T-helper 1 cell (primary cell): ENCODE data around the gene AZU1.
"Not testable (repeated sequence)": the region's sequence is repeated elsewhere in the genome, so short reads cannot be mapped to it uniquely, and the experiment has no call there.

ENCODE experiments used
- DNase-seq, 5 donors: peaks; one replicate each; pipeline ENCODE4 v3.0.0-alpha.2; 2012 to 2020

Gene AZU1

DNA sequence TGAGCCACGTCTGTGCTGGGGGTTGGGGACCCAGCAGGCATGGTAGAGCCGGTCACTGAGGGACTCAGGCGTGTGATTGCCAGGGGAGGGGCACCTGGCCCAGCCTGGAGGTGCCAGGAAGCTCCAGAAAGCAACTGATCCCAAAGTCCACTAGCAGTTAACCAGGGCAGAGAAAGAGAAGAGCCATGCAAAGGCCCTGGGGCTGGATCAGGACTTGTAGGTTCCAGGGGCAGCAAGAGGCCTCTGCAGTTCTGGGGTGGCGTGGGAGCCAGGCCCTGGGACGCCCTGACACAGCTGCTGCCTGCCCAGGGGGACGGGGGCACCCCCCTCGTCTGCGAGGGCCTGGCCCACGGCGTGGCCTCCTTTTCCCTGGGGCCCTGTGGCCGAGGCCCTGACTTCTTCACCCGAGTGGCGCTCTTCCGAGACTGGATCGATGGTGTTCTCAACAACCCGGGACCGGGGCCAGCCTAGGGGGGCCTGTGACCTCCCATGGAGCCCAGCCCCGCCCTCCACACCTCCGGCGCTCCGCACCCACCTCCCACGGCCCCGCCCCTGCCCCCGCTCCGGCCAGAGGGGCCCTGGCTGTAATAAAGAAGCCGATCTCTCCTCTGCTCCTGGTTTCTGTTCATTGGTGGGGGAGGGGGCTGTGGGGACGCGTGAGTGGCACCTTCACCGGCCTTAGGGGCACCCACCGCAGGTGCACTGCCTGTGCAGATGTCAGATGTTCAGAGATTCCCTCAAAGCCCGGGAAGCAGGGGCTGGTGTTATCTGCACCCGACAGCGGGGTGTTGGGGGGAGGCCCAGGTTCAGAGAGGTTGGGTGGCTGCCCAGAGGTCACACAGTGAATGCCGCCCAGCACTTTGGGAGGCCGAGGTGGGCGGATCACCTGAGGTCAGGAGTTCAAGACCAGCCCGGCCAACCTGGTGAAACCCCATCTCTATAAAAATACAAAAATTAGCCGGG, 4.1 kb downstream of the AZU1 start:
- DNase-seq: no peak

DNA sequence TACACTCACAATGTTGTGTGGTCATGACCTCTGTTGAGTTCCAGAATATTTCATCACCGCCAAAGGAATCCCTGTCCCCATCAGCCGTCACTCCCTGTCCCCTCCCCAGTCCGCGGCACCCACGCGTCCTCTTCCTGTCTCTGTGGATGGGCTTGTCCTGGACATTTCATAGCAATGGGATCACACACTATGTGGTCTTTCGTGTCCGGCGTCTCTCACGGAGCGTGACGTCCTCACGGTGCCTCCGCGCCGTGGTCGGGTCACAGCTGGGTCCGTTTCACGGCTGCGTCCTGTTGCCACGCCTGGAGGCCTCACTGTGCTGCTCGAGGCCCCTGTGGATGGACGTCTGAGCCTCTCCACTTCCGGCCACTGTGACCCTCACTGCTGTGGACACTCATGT, 6.6 kb downstream of the AZU1 start:
- DNase-seq: no peak

DNA sequence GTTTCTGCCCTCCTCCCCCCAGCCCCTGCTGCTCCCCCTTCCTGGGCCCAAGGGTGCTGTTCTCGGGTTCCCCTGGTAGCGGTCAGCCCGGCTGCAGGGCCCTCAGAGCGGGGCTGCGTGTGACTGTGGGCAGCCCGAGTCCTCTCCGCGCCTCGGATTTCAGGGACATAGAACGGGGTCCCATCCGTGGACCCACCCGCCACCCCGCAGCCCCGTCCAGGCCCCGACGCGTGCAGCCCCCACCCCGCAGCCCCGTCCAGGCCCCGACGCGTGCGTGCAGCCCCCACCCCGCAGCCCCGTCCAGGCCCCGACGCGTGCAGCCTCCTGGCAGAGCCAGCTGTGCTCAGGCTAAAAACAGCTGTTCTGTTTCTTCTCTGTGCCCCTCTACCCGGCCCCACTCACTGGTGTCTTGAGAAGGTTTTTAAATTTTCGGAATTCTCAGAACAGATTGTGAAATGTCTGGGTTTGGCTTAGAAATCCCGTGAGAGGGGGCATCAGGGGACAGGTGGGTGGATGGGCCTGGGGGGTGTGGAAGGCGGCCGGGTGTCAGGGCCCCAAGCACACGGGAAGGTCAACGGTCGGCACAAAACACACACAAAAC, 7.7 kb downstream of the AZU1 start:
- DNase-seq: no peak

DNA sequence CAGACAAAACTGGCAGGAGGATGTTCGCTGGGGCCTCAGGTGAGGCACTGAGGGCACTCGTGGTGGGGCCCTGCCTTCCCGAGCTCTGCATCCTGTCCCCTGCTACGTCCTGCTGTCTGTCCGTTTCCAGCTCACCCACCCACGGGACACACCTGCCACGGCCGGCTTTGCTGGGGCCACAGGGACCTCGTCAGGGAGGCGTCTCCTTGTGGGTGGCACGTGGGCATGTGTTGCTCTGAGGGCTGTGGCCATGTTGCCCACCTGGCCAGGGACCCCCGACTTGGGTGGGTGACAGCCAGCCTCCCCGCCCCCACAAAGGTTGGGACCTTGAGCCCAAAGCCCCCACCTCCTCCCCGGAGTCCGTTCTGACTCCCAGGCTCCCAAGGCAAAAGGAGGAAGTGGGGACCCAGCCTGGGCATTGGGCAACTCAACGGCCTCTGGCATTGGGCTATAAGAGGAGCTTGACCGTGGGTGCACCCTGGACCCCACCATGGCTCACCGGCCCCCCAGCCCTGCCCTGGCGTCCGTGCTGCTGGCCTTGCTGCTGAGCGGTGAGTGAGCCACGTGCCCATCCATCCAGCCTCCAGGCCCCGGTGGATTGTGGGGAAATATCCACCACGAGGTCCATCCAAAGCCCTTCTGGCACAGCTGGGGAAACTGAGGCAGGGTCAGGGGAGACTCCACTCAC, 13.0 kb downstream of the AZU1 start, which contains the start of gene PRTN3:
PRTN3 (plus strand) TSS at position 481 of the 688 bp plus-strand sequence; CDS start at position 491, 10 bp downstream.
- no peak for DNase-seq

DNA sequence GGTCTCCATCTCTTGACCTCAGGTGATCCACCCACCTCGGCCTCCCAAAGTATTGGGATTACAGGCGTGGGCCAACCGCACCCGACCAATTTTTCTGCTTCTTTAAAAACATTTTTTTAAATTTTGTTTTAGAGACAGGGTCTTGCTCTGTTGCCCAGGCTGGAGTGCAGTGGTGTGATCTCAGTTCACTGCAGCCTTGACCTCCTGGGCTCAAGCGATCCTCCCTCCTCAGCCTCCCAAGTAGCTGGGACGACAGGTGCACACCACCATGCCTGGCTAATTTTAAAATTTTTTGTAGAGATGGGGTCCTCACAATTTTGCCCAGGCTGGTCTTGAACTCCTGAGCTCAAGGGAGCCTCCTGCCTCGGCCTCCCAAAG, 15.2 kb downstream of the AZU1 start:
- not testable (repeated sequence) for DNase-seq

DNA sequence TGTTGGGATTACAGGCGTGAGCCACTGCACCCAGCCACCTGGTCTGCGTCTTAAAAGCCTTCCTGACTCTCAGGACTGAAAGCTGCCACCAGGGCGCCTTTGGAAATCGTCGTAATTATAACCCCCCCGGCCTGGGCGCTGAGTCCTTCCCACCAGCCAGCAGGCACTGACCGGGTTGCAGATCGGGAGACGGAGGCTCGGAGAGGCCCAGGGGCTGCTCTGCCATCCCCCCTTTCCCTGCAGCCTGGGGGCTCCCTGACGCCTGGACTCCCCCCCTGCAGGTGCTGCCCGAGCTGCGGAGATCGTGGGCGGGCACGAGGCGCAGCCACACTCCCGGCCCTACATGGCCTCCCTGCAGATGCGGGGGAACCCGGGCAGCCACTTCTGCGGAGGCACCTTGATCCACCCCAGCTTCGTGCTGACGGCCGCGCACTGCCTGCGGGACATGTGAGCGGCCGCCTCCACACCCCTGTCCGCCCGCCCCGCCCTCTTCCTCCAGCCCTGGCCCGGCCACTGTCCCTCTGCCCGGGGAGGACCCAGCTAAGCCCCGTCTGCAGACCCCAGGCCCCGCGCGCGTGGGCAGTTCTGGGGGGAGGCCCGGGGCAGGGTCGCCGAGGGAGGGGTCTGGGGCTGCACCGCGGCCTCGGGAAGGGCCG, 15.7 kb downstream of the AZU1 start:
- no peak for DNase-seq

DNA sequence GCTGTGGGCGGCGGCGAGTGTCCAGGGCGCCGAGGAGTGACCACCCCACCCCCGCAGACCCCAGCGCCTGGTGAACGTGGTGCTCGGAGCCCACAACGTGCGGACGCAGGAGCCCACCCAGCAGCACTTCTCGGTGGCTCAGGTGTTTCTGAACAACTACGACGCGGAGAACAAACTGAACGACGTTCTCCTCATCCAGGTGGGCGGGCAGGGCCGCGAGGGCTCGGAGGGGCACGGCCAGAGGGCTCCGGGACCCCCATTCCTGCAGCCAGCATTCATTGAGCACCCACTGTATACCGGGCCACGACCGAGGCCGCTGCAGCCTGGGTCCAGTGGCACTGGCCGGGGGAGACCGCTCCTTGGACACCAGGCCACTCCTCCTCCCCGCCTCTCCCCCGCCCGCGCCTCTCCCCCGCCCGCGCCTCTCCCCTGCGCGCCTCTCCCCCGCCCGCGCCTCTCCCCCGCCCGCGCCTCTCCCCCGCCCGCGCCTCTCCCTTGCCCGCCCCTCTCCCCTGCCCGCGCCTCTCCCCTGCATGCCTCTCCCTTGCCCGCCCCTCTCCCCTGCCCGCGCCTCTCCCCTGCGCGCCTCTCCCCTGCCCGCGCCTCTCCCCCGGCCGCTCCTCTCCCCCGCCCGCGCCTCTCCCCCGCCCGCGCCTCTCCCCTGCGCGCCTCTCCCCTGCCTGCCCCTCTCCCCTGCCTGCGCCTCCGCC, 16.4 kb downstream of the AZU1 start:
- DNase-seq: no peak

DNA sequence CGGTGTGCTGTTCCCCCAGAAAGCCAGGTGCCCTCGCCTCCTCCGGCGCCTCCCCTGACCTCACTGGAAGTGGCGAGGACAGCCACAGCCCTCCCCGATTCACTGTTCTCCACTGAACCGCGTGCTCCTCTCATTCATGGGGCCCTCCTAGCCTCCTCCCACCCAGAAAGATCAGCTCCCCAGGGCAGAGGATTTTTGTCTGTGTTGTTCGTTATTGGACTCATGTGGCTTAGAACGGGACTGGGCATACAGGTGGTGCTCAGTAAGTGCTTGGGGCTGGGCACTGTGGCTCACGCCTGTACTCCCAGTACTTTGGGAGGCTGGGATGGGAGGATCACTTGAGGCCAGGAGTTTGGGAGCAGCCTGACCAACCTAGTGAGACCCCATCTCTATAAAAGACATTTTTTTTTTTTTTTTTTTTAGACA, 16.9 kb downstream of the AZU1 start:
- DNase-seq: no peak

DNA sequence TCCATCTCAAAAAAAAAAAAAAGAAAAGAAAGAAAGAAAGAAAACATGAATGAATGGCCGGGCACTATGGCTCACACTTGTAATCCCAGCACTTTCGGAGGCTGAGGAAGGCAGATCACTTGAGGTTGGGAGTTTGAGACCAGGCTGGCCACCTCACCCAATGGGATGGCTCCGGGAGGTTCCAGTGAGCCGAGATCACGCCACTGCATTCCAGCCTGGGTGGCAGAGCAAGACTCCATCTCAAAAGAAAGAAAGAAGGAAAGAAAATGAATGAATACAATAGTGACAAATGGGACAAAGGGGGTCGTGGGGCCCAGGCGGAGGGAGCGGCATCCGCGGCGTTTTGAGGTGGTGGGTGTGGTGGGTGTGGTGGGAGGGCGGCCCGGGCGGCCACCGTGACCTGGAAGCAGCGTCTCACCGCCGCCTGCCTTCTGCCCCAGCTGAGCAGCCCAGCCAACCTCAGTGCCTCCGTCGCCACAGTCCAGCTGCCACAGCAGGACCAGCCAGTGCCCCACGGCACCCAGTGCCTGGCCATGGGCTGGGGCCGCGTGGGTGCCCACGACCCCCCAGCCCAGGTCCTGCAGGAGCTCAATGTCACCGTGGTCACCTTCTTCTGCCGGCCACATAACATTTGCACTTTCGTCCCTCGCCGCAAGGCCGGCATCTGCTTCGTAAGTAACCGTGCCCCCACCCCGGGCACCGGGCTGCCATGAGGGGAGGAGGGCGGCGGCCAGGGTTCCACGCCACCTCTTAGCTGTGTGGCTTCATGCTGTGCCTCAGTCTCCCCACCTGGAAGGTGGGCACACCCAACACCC, 18.3 kb downstream of the AZU1 start:
- DNase-seq: no peak

DNA sequence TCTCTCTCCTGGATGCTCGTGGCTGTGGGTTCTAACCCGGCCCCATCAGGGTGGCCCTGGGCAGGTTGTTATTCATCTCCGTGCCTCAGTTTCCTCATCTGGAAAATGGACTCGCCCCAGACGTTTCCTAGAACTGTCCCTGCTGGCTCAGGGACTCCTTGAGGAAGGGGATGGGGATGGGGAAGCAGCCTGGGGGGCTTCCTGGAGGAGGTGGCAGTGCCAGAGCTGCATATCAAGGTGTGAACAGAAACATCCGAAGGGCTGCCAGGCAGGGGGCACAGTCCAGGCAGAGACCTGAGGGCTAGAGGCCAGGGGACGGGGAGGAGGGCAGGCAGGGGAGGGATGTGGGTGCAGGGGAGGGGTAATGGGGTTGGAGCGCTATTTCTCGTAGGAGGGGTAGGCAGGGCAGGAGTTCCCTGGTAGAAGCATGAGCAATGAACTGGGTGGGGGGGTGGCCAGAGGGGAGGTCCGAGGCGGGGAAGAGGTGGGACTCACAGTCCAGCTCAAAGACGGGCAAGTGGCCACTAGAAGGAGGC, 20.8 kb downstream of the AZU1 start:
- no peak for DNase-seq

DNA sequence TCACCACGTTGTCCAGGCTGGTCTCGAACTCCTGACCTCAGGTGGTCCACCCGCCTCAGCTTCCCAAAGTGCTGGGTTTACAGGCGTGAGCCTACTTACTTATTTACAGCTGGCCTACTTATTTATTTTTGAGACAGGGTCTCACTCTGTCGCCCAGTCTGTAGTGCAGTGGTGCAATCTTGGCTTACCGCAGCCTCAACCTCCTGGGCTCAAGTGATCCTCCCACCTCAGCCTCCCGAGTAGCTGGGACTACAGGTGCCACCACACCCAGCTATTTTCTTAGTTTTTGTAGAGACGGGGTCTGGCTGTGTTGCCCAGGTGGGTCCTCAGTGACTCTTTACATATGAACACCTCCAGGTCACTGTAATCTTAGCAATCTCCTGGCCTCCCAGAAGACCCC, 21.6 kb downstream of the AZU1 start:
- not testable (repeated sequence) for DNase-seq

DNA sequence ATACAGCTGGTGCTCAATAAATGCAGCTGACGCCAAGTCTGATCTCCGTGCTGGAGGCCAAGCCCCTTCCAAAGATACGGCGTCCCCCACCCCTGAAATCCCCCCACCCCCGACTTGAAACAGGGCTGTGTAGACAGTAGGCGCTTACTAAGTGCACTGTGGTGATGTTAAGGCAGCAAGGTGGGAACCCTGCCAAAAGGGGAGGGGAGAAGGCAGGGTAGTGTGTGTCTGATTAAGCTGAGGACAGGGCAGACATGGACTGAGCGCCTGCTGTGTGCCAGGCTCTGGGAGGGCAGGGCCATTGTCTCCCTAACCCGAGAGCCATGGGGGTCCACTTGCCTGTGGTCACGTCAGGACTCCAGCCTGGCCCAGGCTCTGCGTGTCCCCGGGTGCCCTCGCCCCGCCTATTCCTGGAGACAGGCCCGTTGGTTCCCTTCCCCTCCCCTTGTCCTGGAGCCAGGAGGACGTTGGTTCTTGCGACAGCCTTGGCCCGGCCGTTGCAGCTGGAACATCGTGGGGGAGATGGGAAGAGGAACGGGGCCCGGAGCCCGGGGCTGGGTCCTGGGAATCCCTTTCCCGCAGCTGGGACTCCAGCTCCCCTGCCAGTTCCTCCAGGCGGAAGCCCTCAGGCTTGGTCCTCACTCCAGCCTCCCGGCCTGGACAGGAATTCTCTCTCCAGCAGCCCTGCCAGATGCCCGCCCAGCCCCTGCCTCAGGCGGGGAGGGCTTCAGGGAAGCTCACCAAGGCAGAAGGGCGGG, 22.8 kb downstream of the AZU1 start:
- no peak for DNase-seq

DNA sequence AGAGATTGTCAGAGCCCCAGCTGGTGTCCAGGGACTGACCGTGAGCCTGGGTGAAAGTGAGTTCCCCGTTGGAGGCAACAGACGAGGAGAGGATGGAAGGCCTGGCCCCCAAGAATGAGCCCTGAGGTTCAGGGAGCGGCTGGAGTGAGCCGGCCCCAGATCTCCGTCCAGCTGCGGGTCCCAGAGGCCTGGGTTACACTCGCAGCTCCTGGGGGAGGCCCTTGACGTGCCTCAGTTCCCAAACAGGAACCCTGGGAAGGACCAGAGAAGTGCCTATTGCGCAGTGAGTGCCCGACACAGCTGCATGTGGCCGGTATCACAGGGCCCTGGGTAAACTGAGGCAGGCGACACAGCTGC, 23.3 kb downstream of the AZU1 start:
- no peak for DNase-seq

DNA sequence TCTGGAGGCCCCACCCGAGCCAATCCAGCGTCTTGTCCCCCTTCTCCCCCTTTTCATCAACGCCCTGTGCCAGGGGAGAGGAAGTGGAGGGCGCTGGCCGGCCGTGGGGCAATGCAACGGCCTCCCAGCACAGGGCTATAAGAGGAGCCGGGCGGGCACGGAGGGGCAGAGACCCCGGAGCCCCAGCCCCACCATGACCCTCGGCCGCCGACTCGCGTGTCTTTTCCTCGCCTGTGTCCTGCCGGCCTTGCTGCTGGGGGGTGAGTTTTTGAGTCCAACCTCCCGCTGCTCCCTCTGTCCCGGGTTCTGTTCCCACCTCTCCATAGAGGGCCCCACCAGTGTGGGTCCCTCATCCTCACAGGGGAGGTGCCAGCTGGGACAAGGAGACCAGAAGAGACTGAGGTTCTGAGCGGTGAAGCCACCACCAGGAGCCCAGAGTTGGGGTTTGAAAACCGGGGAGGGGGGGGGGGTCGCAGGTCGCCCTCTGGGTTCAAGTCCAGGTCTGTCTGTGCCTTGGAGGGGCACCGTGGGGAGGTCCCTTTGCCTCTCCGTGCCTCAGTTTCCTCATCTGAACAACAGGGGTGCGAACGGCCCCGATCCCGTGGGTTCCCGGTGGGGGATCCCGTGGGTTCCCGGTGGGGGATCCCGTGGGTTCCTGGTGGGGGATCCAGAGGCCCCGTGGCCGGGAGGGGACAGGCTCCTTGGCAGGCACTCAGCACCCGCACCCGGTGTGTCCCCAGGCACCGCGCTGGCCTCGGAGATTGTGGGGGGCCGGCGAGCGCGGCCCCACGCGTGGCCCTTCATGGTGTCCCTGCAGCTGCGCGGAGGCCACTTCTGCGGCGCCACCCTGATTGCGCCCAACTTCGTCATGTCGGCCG, 24.7 kb downstream of the AZU1 start, which contains the start of gene ELANE:
ELANE (plus strand) TSS at position 168 of the 878 bp plus-strand sequence; CDS start at position 194, 26 bp downstream.
- DNase-seq: no peak

DNA sequence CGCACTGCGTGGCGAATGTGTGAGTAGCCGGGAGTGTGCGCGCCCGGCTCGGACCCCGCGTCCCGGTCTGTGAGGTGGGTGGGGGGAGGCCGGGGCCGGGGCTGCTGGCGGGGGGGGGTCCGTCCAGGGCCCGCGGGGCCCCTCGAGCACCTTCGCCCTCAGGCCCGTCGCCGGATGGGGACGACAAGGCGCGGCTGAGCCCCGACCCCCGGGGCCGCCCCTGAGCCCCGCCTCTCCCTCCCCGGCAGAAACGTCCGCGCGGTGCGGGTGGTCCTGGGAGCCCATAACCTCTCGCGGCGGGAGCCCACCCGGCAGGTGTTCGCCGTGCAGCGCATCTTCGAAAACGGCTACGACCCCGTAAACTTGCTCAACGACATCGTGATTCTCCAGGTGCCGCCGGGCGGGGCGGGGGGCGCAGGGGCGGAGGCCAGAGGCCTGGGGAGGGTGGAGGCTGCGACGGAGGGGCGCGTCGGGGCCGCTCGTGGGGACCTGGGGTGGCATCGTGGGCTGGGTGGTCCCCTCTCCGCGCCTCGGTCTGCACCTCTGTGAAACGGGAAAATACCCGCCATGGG, 25.5 kb downstream of the AZU1 start:
- no peak for DNase-seq

DNA sequence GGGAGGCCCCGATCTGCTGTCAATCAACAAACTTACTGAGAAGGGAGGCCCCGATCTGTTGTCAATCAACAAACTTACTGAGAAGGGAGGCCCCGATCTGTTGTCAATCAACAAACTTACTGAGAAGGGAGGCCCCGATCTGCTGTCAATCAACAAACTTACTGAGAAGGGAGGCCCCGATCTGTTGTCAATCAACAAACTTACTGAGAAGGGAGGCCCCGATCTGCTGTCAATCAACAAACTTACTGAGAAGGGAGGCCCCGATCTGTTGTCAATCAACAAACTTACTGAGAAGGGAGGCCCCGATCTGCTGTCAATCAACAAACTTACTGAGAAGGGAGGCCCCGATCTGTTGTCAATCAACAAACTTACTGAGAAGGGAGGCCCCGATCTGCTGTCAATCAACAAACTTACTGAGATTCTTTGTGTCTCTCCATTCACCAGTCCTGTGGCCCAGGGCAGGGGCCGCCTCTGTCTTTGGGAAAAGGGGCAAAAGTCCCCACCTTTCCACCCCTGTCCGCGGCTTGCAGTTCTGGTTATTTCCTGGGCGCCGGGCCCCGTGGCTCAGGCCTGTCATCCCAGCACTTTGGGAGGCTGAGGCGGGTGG, 26.1 kb downstream of the AZU1 start:
- DNase-seq: not testable (repeated sequence)

DNA sequence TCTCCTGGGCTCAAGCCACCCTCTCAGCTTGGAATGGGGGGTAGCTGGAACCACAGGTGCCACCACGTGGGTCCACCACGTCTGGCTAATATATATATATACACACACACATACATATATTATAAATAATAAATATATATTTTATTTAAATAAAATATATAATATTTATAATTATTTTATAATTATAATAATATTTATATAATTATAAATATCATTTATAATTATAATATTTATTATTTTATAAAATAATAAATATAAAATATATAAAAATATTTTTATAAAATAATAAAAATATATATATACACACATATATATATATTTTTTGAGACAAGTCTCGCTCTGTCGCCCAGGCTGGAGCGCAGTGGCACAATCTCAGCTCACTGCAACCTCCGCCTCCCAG, 26.9 kb downstream of the AZU1 start:
- DNase-seq: no peak

DNA sequence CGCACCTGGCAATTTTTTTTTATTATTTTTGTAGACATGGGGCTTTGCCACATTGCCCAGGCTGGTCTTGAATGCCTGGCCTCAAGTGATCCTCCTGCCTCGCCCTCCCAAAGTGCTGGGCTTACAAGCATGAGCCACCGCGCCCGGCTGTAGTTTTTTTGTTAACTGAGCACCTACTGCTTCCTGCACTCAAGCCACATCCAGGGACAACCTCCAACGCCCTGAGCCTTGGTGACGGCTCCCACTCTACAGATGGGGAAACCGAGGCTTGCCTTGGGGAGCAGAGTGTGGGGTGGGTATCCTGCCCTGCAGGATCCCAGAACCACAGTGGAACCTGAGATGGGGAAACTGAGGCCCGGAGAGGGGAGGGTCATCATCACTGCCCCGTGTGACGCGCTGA, 27.5 kb downstream of the AZU1 start:
- no peak for DNase-seq
